Activated CD8-positive, alpha-beta memory T cell treated with anti-CD3 and anti-CD28 coated beads for 36 hours (primary cell): ENCODE measurements around the gene MYDGF. TPM values are rescaled to one million over a fixed set of nuclear protein-coding genes. Genes with fewer than 3 reads are reported as not detected.
"Not testable (repeated sequence)": the region's sequence is repeated elsewhere in the genome, so short reads cannot be mapped to it uniquely, and the experiment has no call there.

ENCODE experiments used
- CTCF ChIA-PET: fragments of 350-600 bp; sonication (Branson Sonifier 250); formaldehyde crosslinking; loops from one replicate; lab custom pipeline; 2021; ENCODE audit warnings: antibody characterized with exemption; lab: Charles Lee
- POLR2A ChIA-PET: fragments of 350-600 bp; sonication (Branson Sonifier 250); formaldehyde crosslinking; loops from one replicate; lab custom pipeline; 2021; ENCODE audit warnings: antibody characterized with exemption; lab: Charles Lee
- total RNA-seq, 2 experiments: library from RNA; stranded (reverse); gene quantifications; one replicate each; pipeline ENCODE4 v1.2.3, GENCODE V29; 2021

Gene MYDGF
- 10 to 100 TPM; 85.8 to 87.6 TPM for total RNA-seq

- ChIA-PET CTCF (no interaction called here), POLR2A (no interaction called here)
These were observed at the start of gene MYDGF for GRCh38 chr19:4669723-4670480. MYDGF (minus strand) TSS chr19:4670342; CDS start chr19:4670334, 8 bp downstream.

- ChIA-PET CTCF (no interaction called here), POLR2A (no interaction called here)
These were observed 49.3 kb upstream of the MYDGF start for GRCh38 chr19:4719499-4719866.

- ChIA-PET CTCF (interaction anchor here (0.5 to 0.9 kb wide), 4 partner anchors 144 to 666 kb away, joined by 3 to 7 read pairs (median 4); no protein-coding TSS in a partner anchor), POLR2A (interaction anchor here (0.6 kb wide), 1 partner anchor 146 kb away, joined by 3 read pairs; no protein-coding TSS in a partner anchor)
These were observed 48.0 kb upstream of the MYDGF start for GRCh38 chr19:4717966-4718701.

- ChIA-PET CTCF (interaction anchor here (0.5 to 0.9 kb wide), 3 partner anchors 144 to 200 kb away, joined by 3 to 4 read pairs (median 3); no protein-coding TSS in a partner anchor), POLR2A (interaction anchor here (0.6 kb wide), 1 partner anchor 146 kb away, joined by 3 read pairs; no protein-coding TSS in a partner anchor)
These were observed 47.2 kb upstream of the MYDGF start for GRCh38 chr19:4717191-4717965.

- POLR2A ChIA-PET = no interaction called here
These were observed 45.5 kb upstream of the MYDGF start for GRCh38 chr19:4715529-4716221.

GRCh38 chr19:4715178-4715528, 45.0 kb upstream of the MYDGF start:
- POLR2A ChIA-PET, CTCF ChIA-PET: not testable (repeated sequence)

More at GRCh38 chr19:4715529-4716221, 45.5 kb upstream of the MYDGF start:
- CTCF ChIA-PET = no interaction called here

- CTCF ChIA-PET = interaction anchor here (0.6 kb wide), 1 partner anchor 127 kb away, joined by 3 read pairs; no protein-coding TSS in a partner anchor
- POLR2A ChIA-PET = interaction anchor here (0.5 kb wide), 1 partner anchor 173 kb away, joined by 3 read pairs; no protein-coding TSS in a partner anchor
These were observed 43.9 kb upstream of the MYDGF start for GRCh38 chr19:4714016-4714415.

GRCh38 chr19:4713384-4713951, 43.3 kb upstream of the MYDGF start:
- POLR2A ChIA-PET = interaction anchor here (0.5 kb wide), 1 partner anchor 172 kb away, joined by 3 read pairs; no protein-coding TSS in a partner anchor

GRCh38 chr19:4712771-4713170, 42.6 kb upstream of the MYDGF start:
- CTCF ChIA-PET = no interaction called here
- POLR2A ChIA-PET = no interaction called here

More at GRCh38 chr19:4713384-4713951, 43.3 kb upstream of the MYDGF start:
- CTCF ChIA-PET = interaction anchor here (0.6 kb wide), 1 partner anchor 126 kb away, joined by 3 read pairs; no protein-coding TSS in a partner anchor

- ChIA-PET CTCF (no interaction called here), POLR2A (interaction anchor here (1.0 kb wide), 1 partner anchor 58 kb away, joined by 4 read pairs; no protein-coding TSS in a partner anchor)
These were observed 41.1 kb upstream of the MYDGF start for GRCh38 chr19:4711211-4711610.

GRCh38 chr19:4710281-4710600, 40.1 kb upstream of the MYDGF start:
- ChIA-PET CTCF (no interaction called here), POLR2A (no interaction called here)

GRCh38 chr19:4709440-4710280, 39.5 kb upstream of the MYDGF start:
- ChIA-PET CTCF (no interaction called here), POLR2A (interaction anchor here (0.7 kb wide), 1 partner anchor 9 kb away, joined by 3 read pairs; no protein-coding TSS in a partner anchor)

- POLR2A ChIA-PET = no interaction called here
- CTCF ChIA-PET = interaction anchor here (0.7 kb wide), 1 partner anchor 1570 kb away, joined by 7 read pairs; no protein-coding TSS in a partner anchor
These were observed 38.0 kb upstream of the MYDGF start for GRCh38 chr19:4707956-4708650.

- ChIA-PET CTCF (interaction anchor here (0.6 to 0.7 kb wide), 2 partner anchors 11 to 1571 kb away, joined by 3 to 7 read pairs; no protein-coding TSS in a partner anchor), POLR2A (no interaction called here)
These were observed 37.2 kb upstream of the MYDGF start for GRCh38 chr19:4707322-4707721.

- ChIA-PET POLR2A (no interaction called here), CTCF (no interaction called here)
These were observed 35.4 kb upstream of the MYDGF start for GRCh38 chr19:4705413-4706131.

GRCh38 chr19:4704317-4704673, 34.2 kb upstream of the MYDGF start:
- POLR2A ChIA-PET = no interaction called here
- CTCF ChIA-PET = no interaction called here
